Measurements from ENCODE around the gene LINC01488. TPM values are rescaled to one million over a fixed set of nuclear protein-coding genes. Genes with fewer than 3 reads are reported as not detected.

The LINC01488 gene
- total and polyA plus RNA-seq, 9 of the 15 experiments (the other 6 are each of a cell fraction or from before 2014, with no cell fraction given), result not detected

DNA sequence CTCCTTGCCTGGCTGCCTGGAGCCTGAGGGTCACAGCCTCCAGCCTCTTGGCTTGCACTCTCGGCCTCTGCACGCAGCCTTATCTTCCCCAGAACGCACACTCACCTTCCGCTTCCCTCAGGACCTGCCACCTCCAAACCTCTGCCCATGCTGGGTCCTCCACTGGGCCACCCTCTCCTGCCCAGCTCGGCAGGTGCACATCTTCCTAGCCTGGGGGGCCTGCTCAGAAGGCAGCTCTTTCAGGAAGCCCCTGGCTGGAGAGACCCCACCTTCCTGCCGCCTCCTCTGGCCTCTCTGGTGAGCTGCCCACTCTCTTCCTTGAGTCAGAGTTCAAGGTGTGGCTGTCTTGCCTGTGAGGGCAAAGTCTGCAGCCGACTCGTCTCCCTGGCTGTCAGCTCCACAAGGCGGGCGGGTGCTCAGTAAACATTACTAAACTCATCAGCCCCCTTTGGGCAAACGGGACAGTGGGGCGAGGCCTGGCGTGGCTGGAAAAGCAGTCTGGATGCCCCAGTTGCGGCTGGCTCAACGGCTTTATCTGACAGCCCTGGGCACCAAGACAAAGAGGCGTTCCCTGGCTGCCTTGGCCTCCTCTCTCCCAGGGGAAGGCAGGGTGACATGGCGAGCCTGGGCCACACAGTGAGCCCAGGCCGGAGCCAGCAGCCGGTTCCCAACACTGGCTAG, 1.7 kb upstream of the LINC01488 start (continued):
- TF ChIP-seq FOXA3 (CRISPR knock-in tag; conservative IDR thresholded peaks at IDR 0.05 in 1 of 2, IDR thresholded peaks at IDR 0.05 in 1 of 2) (no peak), NCOA4 (IDR thresholded peaks at IDR 0.05; ENCODE audit: partially characterized antibody) (no peak), MEIS2 (IDR thresholded peaks at IDR 0.05; ENCODE audit: partially characterized antibody) (no peak), MTA1 (IDR thresholded peaks at IDR 0.05; ENCODE audit: borderline replicate concordance) (no peak), POLR2G (IDR thresholded peaks at IDR 0.05; ENCODE audit: low read depth, low read length) (no peak), BRF1 (IDR thresholded peaks at IDR 0.05; ENCODE audit: borderline replicate concordance, extremely low read depth, insufficient read length) (no peak), JUND (IDR thresholded peaks at IDR 0.05; ENCODE audit: borderline replicate concordance, low read depth, low read length) (no peak), JUND (tag; IDR thresholded peaks at IDR 0.05; ENCODE audit: borderline replicate concordance, low read depth, low read length) (no peak), GTF2F1 (IDR thresholded peaks at IDR 0.05; ENCODE audit: low read depth, low read length) (no peak), CCAR2 (IDR thresholded peaks at IDR 0.05; ENCODE audit: low read depth, low read length) (no peak)
- TF ChIP-seq, protein P1, sequence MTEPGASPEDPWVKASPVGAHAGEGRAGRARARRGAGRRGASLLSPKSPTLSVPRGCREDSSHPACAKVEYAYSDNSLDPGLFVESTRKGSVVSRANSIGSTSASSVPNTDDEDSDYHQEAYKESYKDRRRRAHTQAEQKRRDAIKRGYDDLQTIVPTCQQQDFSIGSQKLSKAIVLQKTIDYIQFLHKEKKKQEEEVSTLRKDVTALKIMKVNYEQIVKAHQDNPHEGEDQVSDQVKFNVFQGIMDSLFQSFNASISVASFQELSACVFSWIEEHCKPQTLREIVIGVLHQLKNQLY (CRISPR knock-in tag; conservative IDR thresholded peaks at IDR 0.05), result no peak

All from K562 (cell line).